Panc1 (cell line): ENCODE measurements around the gene METTL27. TPM values are rescaled to one million over a fixed set of nuclear protein-coding genes. Genes with fewer than 3 reads are reported as not detected.
A peak's percentile ranks its signal among the peaks of the same experiment; 100 is the strongest.
"Not testable (repeated sequence)": the region's sequence is repeated elsewhere in the genome, so short reads cannot be mapped to it uniquely, and the experiment has no call there.

ENCODE experiments used
- ATAC-seq: fragments of 200-7000 bp; cut with Tn5 transposase; 2 replicates; pipeline ENCODE4 v1.9.1; 2020; ENCODE audit warnings: mild to moderate bottlenecking, moderate library complexity
- BruUV-seq: library from RNA; stranded (reverse); fragments of 400-500 nt; replicated peaks from 2 replicates; lab custom pipeline; 2021; lab: Mats Ljungman, UMichigan
- CTCF ChIA-PET: fragments of 300-600 bp; sonication (Branson Sonifier 250); formaldehyde crosslinking; loops from one replicate; lab custom pipeline; 2022; ENCODE audit warnings: antibody characterized with exemption; lab: Charles Lee
- POLR2A ChIA-PET: fragments of 300-600 bp; sonication (Branson Sonifier 250); formaldehyde crosslinking; loops from one replicate; lab custom pipeline; 2022; ENCODE audit warnings: antibody characterized with exemption; lab: Charles Lee
- DNase-seq: peaks from one replicate; pipeline ENCODE4 v3.0.0-alpha.2; 2010; ENCODE audit warnings: low read depth, low spot score
- H3K27ac ChIP-seq: 2 replicates; pipeline ENCODE4 v1.5.1; 2011; ENCODE audit warnings: mild to moderate bottlenecking, low read length, inconsistent platforms
- H3K27me3 ChIP-seq: fragments of 200-500 bp; sonication (Bioruptor generic); 2 replicates; pipeline ENCODE4 v1.6.0; 2014; ENCODE audit warnings: low read length, inconsistent platforms; ENCODE audit not compliant: control insufficient read depth, insufficient read depth
- H3K36me3 ChIP-seq: fragments of 200-500 bp; sonication (Bioruptor generic); 2 replicates; pipeline ENCODE4 v1.5.1; 2014; ENCODE audit warnings: inconsistent platforms, mild to moderate bottlenecking, low read length, moderate library complexity; ENCODE audit not compliant: control insufficient read depth, insufficient read depth
- H3K4me1 ChIP-seq: 2 replicates; pipeline ENCODE4 v1.5.1; 2011; ENCODE audit warnings: inconsistent platforms, mild to moderate bottlenecking, low read length, moderate library complexity; ENCODE audit not compliant: control insufficient read depth, insufficient read depth
- H3K4me3 ChIP-seq, 2 experiments: 2 replicates each; pipeline ENCODE4 v1.5.1; 2011 to 2012; ENCODE audit warnings: low read depth in 2 of 2, low read length in 2 of 2, mild to moderate bottlenecking in 2 of 2, inconsistent platforms in 1 of 2, moderate library complexity in 1 of 2
- H3K9me3 ChIP-seq: fragments of 200-500 bp; sonication (Bioruptor generic); 2 replicates; pipeline ENCODE4 v1.5.1; 2014; ENCODE audit warnings: low read depth, mild to moderate bottlenecking, inconsistent platforms, low read length, moderate library complexity; ENCODE audit not compliant: control insufficient read depth, insufficient read depth
- POLR2AphosphoS5 ChIP-seq: IDR thresholded peaks from 2 replicates; pipeline ENCODE4 v1.6.1; 2012; ENCODE audit warnings: mild to moderate bottlenecking, low read depth, low read length, moderate library complexity
- SIN3A ChIP-seq: IDR thresholded peaks from 2 replicates; pipeline ENCODE4 v1.6.1; 2012; ENCODE audit warnings: low read depth, mild to moderate bottlenecking, low read length, moderate library complexity, borderline replicate concordance; ENCODE audit not compliant: insufficient read depth
- TCF7L2 ChIP-seq: IDR thresholded peaks from 2 replicates; pipeline ENCODE4 v1.6.1; 2011; ENCODE audit warnings: mild to moderate bottlenecking, low read depth, low read length, inconsistent platforms
- in situ Hi-C: cut with HindIII; loops from 2 replicates; pipeline ENCODE4 v1.10.0; 2016; ENCODE audit warnings: low sequenced_read_pairs, low pct_unique_long_range_greater_than_20kb
- intact Hi-C: fragments of 100-400 bp; cut with micrococcal nuclease; formaldehyde crosslinking; loops from one replicate; pipeline ENCODE4 v1.10.0; 2022; ENCODE audit not compliant: unreplicated experiment
- total RNA-seq: library from RNA; stranded (reverse); gene quantifications from one replicate; pipeline ENCODE4 v1.2.1, GENCODE V29; 2021; ENCODE audit not compliant: unreplicated experiment
- TF ChIP-seq, protein P1 (sequence below), 2 experiments: IDR thresholded peaks; 2 replicates each; pipeline ENCODE4 v1.6.1; 2011 to 2012; ENCODE audit warnings: low read depth in 2 of 2, control low read depth in 1 of 2, low read length in 1 of 2, mild to moderate bottlenecking in 1 of 2, moderate library complexity in 1 of 2; ENCODE audit not compliant: insufficient read depth in 1 of 2
- TF ChIP-seq, protein P2 (sequence below): fragments of 450-650 bp; IDR thresholded peaks from 2 replicates; pipeline ENCODE4 v1.5.1; 2017; ENCODE audit warnings: mild to moderate bottlenecking

The METTL27 gene
- total RNA-seq, 1 experiment from 2014 or later, result 3.4 TPM

DNA sequence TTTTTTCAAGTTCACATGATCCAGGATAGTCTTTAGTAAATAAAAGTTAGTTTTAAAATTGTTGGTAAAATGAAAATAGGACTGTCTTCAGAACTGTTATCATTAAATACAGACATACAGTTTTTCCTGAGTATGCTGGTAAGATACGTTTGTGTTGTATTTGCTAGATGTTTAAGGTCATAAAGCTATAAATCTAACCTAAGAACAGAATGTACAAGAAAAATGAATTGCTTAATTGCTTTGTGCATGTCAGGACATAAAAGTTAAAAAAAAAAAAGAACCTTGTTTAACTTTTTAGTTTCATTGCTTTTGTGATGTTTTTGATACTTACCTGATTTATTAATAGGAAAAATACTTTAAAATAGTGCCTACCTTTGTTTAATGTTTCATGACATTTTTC lies 40.7 kb downstream of the METTL27 start:
- ChIA-PET CTCF (no interaction called here), POLR2A (no interaction called here)
- no peak for ATAC-seq
- Histone ChIP-seq H3K4me1 (peaks cover 18% of the 10 kb centered on the region), H3K9me3 (no peaks in the 10 kb centered on the region), H3K27me3 (no peaks in the 10 kb centered on the region), H3K27ac (no peak overlapping the region; the same call in 1 of the 2 replicates), H3K4me3 (peak overlapping the region in 1 of 2 experiments; percentile 14; a peak in 1 of 4 replicates), H3K36me3 (no peaks in the 10 kb centered on the region)
- no peak for DNase-seq
- TF ChIP-seq, protein P1, sequence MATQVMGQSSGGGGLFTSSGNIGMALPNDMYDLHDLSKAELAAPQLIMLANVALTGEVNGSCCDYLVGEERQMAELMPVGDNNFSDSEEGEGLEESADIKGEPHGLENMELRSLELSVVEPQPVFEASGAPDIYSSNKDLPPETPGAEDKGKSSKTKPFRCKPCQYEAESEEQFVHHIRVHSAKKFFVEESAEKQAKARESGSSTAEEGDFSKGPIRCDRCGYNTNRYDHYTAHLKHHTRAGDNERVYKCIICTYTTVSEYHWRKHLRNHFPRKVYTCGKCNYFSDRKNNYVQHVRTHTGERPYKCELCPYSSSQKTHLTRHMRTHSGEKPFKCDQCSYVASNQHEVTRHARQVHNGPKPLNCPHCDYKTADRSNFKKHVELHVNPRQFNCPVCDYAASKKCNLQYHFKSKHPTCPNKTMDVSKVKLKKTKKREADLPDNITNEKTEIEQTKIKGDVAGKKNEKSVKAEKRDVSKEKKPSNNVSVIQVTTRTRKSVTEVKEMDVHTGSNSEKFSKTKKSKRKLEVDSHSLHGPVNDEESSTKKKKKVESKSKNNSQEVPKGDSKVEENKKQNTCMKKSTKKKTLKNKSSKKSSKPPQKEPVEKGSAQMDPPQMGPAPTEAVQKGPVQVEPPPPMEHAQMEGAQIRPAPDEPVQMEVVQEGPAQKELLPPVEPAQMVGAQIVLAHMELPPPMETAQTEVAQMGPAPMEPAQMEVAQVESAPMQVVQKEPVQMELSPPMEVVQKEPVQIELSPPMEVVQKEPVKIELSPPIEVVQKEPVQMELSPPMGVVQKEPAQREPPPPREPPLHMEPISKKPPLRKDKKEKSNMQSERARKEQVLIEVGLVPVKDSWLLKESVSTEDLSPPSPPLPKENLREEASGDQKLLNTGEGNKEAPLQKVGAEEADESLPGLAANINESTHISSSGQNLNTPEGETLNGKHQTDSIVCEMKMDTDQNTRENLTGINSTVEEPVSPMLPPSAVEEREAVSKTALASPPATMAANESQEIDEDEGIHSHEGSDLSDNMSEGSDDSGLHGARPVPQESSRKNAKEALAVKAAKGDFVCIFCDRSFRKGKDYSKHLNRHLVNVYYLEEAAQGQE (IDR thresholded peaks at IDR 0.05; ENCODE audit: insufficient read depth in 1 of 2, low read depth in 2 of 2, low read length in 1 of 2), result no peak
- TF ChIP-seq, protein P2, sequence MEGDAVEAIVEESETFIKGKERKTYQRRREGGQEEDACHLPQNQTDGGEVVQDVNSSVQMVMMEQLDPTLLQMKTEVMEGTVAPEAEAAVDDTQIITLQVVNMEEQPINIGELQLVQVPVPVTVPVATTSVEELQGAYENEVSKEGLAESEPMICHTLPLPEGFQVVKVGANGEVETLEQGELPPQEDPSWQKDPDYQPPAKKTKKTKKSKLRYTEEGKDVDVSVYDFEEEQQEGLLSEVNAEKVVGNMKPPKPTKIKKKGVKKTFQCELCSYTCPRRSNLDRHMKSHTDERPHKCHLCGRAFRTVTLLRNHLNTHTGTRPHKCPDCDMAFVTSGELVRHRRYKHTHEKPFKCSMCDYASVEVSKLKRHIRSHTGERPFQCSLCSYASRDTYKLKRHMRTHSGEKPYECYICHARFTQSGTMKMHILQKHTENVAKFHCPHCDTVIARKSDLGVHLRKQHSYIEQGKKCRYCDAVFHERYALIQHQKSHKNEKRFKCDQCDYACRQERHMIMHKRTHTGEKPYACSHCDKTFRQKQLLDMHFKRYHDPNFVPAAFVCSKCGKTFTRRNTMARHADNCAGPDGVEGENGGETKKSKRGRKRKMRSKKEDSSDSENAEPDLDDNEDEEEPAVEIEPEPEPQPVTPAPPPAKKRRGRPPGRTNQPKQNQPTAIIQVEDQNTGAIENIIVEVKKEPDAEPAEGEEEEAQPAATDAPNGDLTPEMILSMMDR, result no peak
- no peak for TF ChIP-seq SIN3A
- no peak for TF ChIP-seq POLR2AphosphoS5
- TF ChIP-seq TCF7L2, result no peak
- in situ Hi-C loops (no loop called here), intact Hi-C loops (no loop called here)
- BruUV-seq, result no TSS peak

DNA sequence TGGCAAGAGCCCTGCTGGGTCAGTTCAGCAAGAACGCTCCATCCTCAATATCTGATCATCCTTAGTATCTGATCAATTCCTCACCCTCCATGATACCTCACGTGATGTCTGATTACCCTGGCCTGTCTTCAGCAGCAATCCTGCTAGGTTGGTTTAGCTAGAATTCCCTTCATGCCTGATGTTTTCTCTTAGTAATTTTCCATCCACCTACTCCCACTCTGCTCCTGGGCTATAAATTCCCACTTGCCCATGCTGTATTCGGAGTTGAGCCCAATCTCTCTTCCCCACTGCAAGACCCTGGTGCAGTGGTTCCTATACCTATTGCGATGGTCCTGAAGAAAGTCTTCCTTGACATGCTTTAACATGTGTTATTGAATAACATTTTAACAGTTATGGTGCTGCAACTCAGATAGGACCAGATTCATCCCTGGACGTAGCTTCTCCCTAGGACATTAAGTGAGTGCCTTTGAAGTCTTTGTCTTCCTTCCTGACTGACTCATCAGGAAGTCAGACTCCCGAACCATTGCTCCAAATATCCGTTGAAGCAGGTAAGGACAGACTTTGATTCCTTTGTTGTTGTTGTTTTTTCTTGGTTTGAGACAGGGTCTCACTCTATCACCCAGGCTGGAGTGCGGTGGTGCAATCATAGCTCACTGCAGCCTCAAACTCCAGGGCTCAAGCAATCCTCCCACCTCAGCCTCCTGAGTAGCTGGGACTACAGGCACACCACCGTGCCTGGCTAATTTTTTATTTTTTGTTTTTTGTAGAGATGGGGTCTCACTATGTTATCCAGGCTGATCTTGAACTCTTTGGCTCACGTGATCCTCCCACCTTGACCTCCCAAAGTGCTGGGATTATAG lies 42.8 kb downstream of the METTL27 start:
- no peaks in the 10 kb centered on the region for H3K9me3 ChIP-seq
- no peaks in the 10 kb centered on the region for H3K27me3 ChIP-seq
- CTCF ChIA-PET, result interaction anchor here (0.6 kb wide), 1 partner anchor 56 kb away, joined by 3 read pairs; no protein-coding TSS in a partner anchor
- H3K4me3 ChIP-seq, result no peak overlapping the region; a peak in 1 of 4 replicates
- DNase-seq (no peak), ATAC-seq (peak; percentile 87)
- TF ChIP-seq, protein P1 (IDR thresholded peaks at IDR 0.05; ENCODE audit: insufficient read depth in 1 of 2, low read depth in 2 of 2, low read length in 1 of 2), result no peak
- peak; percentile 85 for TF ChIP-seq TCF7L2
- peak overlapping the region; percentile 82 for H3K27ac ChIP-seq
- intact Hi-C loops, result no loop called here
- POLR2A ChIA-PET, result no interaction called here
- in situ Hi-C loops, result no loop called here
- peaks cover 15% of the 10 kb centered on the region for H3K4me1 ChIP-seq
- BruUV-seq, result no TSS peak
- no peaks in the 10 kb centered on the region for H3K36me3 ChIP-seq

DNA sequence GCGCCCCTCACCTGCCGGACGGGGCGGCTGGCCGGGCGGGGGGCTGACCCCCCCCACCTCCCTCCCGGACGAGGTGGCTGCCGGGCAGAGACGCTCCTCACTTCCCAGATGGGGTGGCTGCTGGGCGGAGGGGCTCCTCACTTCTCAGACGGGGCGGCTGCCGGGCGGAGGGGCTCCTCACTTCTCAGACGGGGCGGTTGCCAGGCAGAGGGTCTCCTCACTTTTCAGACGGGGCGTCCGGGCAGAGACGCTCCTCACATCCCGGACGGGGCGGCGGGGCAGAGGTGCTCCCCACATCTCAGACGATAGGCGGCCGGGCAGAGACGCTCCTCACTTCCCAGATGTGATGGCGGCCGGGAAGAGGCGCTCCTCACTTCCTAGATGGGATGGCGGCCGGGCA lies 45.1 kb downstream of the METTL27 start:
- in situ Hi-C loops, H3K36me3 ChIP-seq, H3K4me3 ChIP-seq, DNase-seq, H3K9me3 ChIP-seq, H3K27me3 ChIP-seq, intact Hi-C loops, H3K27ac ChIP-seq, BruUV-seq, POLR2A ChIA-PET, ATAC-seq, CTCF ChIA-PET: not testable (repeated sequence)
- H3K4me1 ChIP-seq, result peaks cover 25% of the 10 kb centered on the region

DNA sequence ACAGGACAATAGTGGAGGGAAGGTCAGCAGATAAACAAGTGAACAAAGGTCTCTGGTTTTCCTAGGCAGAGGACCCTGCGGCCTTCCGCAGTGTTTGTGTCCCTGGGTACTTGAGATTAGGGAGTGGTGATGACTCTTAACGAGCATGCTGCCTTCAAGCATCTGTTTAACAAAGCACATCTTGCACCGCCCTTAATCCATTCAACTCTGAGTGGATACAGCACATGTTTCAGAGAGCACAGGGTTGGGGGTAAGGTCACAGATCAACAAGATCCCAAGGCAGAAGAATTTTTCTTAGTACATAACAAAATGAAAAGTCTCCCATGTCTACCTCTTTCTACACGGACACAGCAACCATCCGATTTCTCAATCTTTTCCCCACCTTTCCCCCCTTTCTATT lies 45.7 kb downstream of the METTL27 start:
- intact Hi-C loops, H3K27me3 ChIP-seq, ATAC-seq, CTCF ChIA-PET, POLR2A ChIA-PET, in situ Hi-C loops, BruUV-seq, DNase-seq, H3K9me3 ChIP-seq, H3K36me3 ChIP-seq, H3K27ac ChIP-seq, H3K4me3 ChIP-seq: not testable (repeated sequence)
- peaks cover 25% of the 10 kb centered on the region for H3K4me1 ChIP-seq
